ENCODE data around the gene GALNT9. TPM values are rescaled to one million over a fixed set of nuclear protein-coding genes. Genes with fewer than 3 reads are reported as not detected.

Gene GALNT9
- polyA plus RNA-seq, 2 of the 4 experiments (the other 2 are of a cell fraction) = 0.66 to 2.8 TPM

DNA sequence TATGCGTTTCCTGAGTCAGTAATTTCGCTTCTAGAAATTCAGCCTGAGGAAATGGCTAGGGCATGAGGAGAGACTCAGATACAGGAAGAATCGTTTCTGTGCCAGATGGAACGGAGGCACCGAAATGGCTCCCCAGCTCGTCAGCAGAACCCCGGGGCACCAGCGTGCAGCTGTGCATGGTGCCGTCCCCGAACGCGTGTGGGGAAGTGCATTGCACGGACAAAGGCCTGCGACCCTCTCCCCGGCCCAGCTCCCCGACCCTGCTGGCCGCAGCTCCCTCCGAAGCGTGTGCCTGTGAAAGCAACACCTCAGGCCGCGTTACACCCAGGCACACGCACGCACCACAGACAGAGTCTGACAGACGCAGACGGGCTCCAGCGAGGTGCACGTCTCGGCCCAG, 102.3 kb downstream of the GALNT9 start:
- WGBS (ENCODE audit: missing lambda C conversion rate) = 58% methylated on average over 28 of the region's 28 CpGs
- no peak overlapping the region for H3K4me2 ChIP-seq
- ATAC-seq = no peak
- CTCF ChIA-PET = interaction anchor here (0.6 kb wide), 1 partner anchor 277 kb away, joined by 3 read pairs; no protein-coding TSS in a partner anchor
- H3K4me3 ChIP-seq = no peak overlapping the region
- H3K27ac ChIP-seq = no peak overlapping the region
- no peak for FAIRE-seq
- TF ChIP-seq FOSL2 (IDR thresholded peaks at IDR 0.05) (no peak), FOSL2 (CRISPR knock-in tag; IDR thresholded peaks at IDR 0.05) (no peak), RAD21 (conservative IDR thresholded peaks at IDR 0.05 in 1 of 2, IDR thresholded peaks at IDR 0.05 in 1 of 2) (no peak), ZFP36 (IDR thresholded peaks at IDR 0.05; ENCODE audit: borderline replicate concordance, partially characterized antibody) (no peak), PHF8 (IDR thresholded peaks at IDR 0.05; ENCODE audit: borderline replicate concordance, low read depth) (no peak), EHMT2 (IDR thresholded peaks at IDR 0.05; ENCODE audit: low read depth) (no peak), RNF2 (IDR thresholded peaks at IDR 0.05; ENCODE audit: borderline replicate concordance, low read depth) (no peak), MAZ (IDR thresholded peaks at IDR 0.05; ENCODE audit: borderline replicate concordance, low read depth, low read length) (no peak), POLR2A (IDR thresholded peaks at IDR 0.05; ENCODE audit: low read length) (no peak), JUN (IDR thresholded peaks at IDR 0.05) (no peak), RCOR1 (IDR thresholded peaks at IDR 0.05; ENCODE audit: low read depth, low read length) (no peak), HOXB13 (CRISPR knock-in tag; IDR thresholded peaks at IDR 0.05; ENCODE audit: low read depth) (no peak), RARB (CRISPR knock-in tag; IDR thresholded peaks at IDR 0.05) (no peak), EHF (CRISPR knock-in tag; IDR thresholded peaks at IDR 0.05) (no peak), HOXB5 (CRISPR knock-in tag; IDR thresholded peaks at IDR 0.05) (no peak), JUNB (IDR thresholded peaks at IDR 0.05) (no peak), RFX5 (IDR thresholded peaks at IDR 0.05) (no peak)
- TF ChIP-seq, protein P1, sequence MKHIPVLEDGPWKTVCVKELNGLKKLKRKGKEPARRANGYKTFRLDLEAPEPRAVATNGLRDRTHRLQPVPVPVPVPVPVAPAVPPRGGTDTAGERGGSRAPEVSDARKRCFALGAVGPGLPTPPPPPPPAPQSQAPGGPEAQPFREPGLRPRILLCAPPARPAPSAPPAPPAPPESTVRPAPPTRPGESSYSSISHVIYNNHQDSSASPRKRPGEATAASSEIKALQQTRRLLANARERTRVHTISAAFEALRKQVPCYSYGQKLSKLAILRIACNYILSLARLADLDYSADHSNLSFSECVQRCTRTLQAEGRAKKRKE (CRISPR knock-in tag; IDR thresholded peaks at IDR 0.05; ENCODE audit: low read depth) = no peak
- TF ChIP-seq, protein P2, sequence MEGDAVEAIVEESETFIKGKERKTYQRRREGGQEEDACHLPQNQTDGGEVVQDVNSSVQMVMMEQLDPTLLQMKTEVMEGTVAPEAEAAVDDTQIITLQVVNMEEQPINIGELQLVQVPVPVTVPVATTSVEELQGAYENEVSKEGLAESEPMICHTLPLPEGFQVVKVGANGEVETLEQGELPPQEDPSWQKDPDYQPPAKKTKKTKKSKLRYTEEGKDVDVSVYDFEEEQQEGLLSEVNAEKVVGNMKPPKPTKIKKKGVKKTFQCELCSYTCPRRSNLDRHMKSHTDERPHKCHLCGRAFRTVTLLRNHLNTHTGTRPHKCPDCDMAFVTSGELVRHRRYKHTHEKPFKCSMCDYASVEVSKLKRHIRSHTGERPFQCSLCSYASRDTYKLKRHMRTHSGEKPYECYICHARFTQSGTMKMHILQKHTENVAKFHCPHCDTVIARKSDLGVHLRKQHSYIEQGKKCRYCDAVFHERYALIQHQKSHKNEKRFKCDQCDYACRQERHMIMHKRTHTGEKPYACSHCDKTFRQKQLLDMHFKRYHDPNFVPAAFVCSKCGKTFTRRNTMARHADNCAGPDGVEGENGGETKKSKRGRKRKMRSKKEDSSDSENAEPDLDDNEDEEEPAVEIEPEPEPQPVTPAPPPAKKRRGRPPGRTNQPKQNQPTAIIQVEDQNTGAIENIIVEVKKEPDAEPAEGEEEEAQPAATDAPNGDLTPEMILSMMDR (IDR thresholded peaks at IDR 0.05) = no peak
- TF ChIP-seq, protein P3, sequence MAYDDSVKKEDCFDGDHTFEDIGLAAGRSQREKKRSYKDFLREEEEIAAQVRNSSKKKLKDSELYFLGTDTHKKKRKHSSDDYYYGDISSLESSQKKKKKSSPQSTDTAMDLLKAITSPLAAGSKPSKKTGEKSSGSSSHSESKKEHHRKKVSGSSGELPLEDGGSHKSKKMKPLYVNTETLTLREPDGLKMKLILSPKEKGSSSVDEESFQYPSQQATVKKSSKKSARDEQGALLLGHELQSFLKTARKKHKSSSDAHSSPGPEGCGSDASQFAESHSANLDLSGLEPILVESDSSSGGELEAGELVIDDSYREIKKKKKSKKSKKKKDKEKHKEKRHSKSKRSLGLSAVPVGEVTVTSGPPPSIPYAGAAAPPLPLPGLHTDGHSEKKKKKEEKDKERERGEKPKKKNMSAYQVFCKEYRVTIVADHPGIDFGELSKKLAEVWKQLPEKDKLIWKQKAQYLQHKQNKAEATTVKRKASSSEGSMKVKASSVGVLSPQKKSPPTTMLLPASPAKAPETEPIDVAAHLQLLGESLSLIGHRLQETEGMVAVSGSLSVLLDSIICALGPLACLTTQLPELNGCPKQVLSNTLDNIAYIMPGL (CRISPR knock-in tag; IDR thresholded peaks at IDR 0.05; ENCODE audit: borderline replicate concordance) = no peak
- TF ChIP-seq, protein P4, sequence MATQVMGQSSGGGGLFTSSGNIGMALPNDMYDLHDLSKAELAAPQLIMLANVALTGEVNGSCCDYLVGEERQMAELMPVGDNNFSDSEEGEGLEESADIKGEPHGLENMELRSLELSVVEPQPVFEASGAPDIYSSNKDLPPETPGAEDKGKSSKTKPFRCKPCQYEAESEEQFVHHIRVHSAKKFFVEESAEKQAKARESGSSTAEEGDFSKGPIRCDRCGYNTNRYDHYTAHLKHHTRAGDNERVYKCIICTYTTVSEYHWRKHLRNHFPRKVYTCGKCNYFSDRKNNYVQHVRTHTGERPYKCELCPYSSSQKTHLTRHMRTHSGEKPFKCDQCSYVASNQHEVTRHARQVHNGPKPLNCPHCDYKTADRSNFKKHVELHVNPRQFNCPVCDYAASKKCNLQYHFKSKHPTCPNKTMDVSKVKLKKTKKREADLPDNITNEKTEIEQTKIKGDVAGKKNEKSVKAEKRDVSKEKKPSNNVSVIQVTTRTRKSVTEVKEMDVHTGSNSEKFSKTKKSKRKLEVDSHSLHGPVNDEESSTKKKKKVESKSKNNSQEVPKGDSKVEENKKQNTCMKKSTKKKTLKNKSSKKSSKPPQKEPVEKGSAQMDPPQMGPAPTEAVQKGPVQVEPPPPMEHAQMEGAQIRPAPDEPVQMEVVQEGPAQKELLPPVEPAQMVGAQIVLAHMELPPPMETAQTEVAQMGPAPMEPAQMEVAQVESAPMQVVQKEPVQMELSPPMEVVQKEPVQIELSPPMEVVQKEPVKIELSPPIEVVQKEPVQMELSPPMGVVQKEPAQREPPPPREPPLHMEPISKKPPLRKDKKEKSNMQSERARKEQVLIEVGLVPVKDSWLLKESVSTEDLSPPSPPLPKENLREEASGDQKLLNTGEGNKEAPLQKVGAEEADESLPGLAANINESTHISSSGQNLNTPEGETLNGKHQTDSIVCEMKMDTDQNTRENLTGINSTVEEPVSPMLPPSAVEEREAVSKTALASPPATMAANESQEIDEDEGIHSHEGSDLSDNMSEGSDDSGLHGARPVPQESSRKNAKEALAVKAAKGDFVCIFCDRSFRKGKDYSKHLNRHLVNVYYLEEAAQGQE (IDR thresholded peaks at IDR 0.05) = no peak
- H3K9me3 ChIP-seq = no peaks in the 10 kb centered on the region; the same call in 2 of the 3 replicates
- POLR2A ChIA-PET = no interaction called here
- H3K4me1 ChIP-seq = peaks cover 6% of the 10 kb centered on the region; the same call in 1 of the 3 replicates
- no peak for DNase-seq (ENCODE audit: low read depth in 1 of 2, low spot score in 1 of 2)

Measured in A549 (cell line).